Measurements from ENCODE around the gene KLHDC8A. TPM values are rescaled to one million over a fixed set of nuclear protein-coding genes. Genes with fewer than 3 reads are reported as not detected.
"Not testable (repeated sequence)": the region's sequence is repeated elsewhere in the genome, so short reads cannot be mapped to it uniquely, and the experiment has no call there.

Gene KLHDC8A
- total RNA-seq, 1 experiment from 2014 or later, result not detected

- no peak for DNase-seq (ENCODE audit: extremely low read depth, low read depth)
Measured at GRCh38 chr1:205301842-205302588, 54.7 kb downstream of the KLHDC8A start.

- DNase-seq (ENCODE audit: extremely low read depth, low read depth), result peak; percentile 79
Measured at GRCh38 chr1:205301205-205301821, 55.4 kb downstream of the KLHDC8A start.

- no peak for DNase-seq (ENCODE audit: extremely low read depth, low read depth)
Measured at GRCh38 chr1:205300149-205300548, 56.6 kb downstream of the KLHDC8A start.

GRCh38 chr1:205298191-205298994 is 58.3 kb downstream of the KLHDC8A start:
- DNase-seq (ENCODE audit: extremely low read depth, low read depth), result peak; percentile 97

GRCh38 chr1:205297546-205298177 is 59.1 kb downstream of the KLHDC8A start:
- not testable (repeated sequence) for DNase-seq (ENCODE audit: extremely low read depth, low read depth)

GRCh38 chr1:205296154-205296553 is 60.6 kb downstream of the KLHDC8A start:
- DNase-seq (ENCODE audit: extremely low read depth, low read depth), result no peak

GRCh38 chr1:205294934-205295333 is 61.8 kb downstream of the KLHDC8A start:
- no peak for DNase-seq (ENCODE audit: extremely low read depth, low read depth)

- peak; percentile 89 for DNase-seq (ENCODE audit: extremely low read depth, low read depth)
Measured at GRCh38 chr1:205294175-205294917, 62.4 kb downstream of the KLHDC8A start.

GRCh38 chr1:205293350-205294074 is 63.2 kb downstream of the KLHDC8A start:
- DNase-seq (ENCODE audit: extremely low read depth, low read depth), result no peak

- no peak for DNase-seq (ENCODE audit: extremely low read depth, low read depth)
Measured at GRCh38 chr1:205291596-205291995, 65.1 kb downstream of the KLHDC8A start.

- DNase-seq (ENCODE audit: extremely low read depth, low read depth), result no peak
Measured at GRCh38 chr1:205287767-205288559, 68.8 kb downstream of the KLHDC8A start.

GRCh38 chr1:205287076-205287475 is 69.6 kb downstream of the KLHDC8A start:
- DNase-seq (ENCODE audit: extremely low read depth, low read depth), result no peak

- no peak for DNase-seq (ENCODE audit: extremely low read depth, low read depth)
Measured at GRCh38 chr1:205286335-205286950, 70.3 kb downstream of the KLHDC8A start.

Small RNA genes within 50 kb of the gene (small RNA-seq; reads per million reads assigned to genes)
- 0 reads per million in 2 experiments for gene SNRPGP10

Other genes with a start within 250 kb of the KLHDC8A start
- 24.7 and 29.5 TPM in 2 replicates for gene RBBP5, start 234.9 kb downstream of the KLHDC8A start, total RNA-seq (2014; rRNA removed; shearing (Covaris generic))
- gene DSTYK, start 145.2 kb downstream of the KLHDC8A start, total RNA-seq (2014; rRNA removed; shearing (Covaris generic)), result 14.2 and 14.6 TPM in 2 replicates
- 1.5 and 1.8 TPM in 2 replicates for gene TMCC2, start 129.0 kb downstream of the KLHDC8A start, total RNA-seq (2014; rRNA removed; shearing (Covaris generic))
- gene NUAK2, start 35.2 kb downstream of the KLHDC8A start, total RNA-seq (2014; rRNA removed; shearing (Covaris generic)), result 5.4 and 6.7 TPM in 2 replicates
- not detected in 2 replicates for gene LEMD1, start 65.1 kb upstream of the KLHDC8A start, total RNA-seq (2014; rRNA removed; shearing (Covaris generic))
- gene BLACAT1, start 99.1 kb upstream of the KLHDC8A start, total RNA-seq (2014; rRNA removed; shearing (Covaris generic)), result not detected in 2 replicates
- gene CDK18, start 147.7 kb upstream of the KLHDC8A start, total RNA-seq (2014; rRNA removed; shearing (Covaris generic)), result 0.06 and 0.27 TPM in 2 replicates